ENCODE results near the gene RAD51B. TPM values are rescaled to one million over a fixed set of nuclear protein-coding genes. Genes with fewer than 3 reads are reported as not detected.
A peak's percentile ranks its signal among the peaks of the same experiment; 100 is the strongest.

The RAD51B gene
- polyA plus RNA-seq, 1 experiment, result 6.6 TPM

DNA sequence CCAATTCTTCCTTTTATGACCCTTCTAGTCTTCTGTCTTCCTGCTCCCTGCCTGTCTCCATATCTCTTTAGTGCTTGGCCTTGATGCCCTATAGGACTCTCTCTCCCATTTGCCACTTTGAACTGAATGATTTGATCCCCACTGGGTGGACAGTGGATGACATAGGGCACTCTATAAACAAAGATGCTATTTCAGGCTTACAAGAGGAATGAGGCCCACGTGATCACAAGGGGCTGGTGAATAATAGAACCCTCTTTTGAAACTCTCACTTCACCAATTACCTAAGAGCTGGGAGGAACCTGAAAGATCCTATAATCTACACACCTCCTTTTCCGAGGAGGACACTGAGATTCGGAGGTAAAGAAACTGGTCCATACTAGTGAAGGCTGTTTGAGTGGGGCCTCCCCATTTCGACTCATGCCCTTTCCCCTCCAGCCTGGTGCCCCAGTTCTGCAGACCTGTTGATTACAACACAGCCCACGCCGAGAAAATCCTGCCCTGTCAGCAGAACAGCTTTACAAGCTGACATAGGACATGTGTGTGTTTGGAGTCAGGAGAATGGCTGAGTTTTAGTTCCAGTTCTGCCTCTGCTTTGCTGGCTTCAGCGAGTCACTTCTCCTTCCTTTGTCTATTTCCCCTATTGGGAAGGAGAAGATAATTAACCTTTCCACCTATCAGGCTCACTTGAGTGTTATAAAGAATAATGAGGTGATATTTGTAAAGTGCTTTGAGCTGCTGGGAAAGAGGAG lies 573.0 kb downstream of the RAD51B start:
- ChIA-PET POLR2A (no interaction called here), CTCF (interaction anchor here (0.8 kb wide), 1 partner anchor 142 kb away, joined by 3 read pairs; no protein-coding TSS in a partner anchor)
- Histone ChIP-seq H3K27ac (ENCODE audit: low read depth, low read length) (no peak overlapping the region), H3K4me3 (ENCODE audit: low read depth, low read length) (no peak overlapping the region), H3K9me3 (ENCODE audit: control insufficient read depth, insufficient read depth, low read length) (no peaks in the 10 kb centered on the region), H3K27me3 (ENCODE audit: control insufficient read depth, insufficient read depth, low read length) (no peaks in the 10 kb centered on the region)
- no peak for DNase-seq (ENCODE audit: low read depth, low spot score)
- TF ChIP-seq, protein P1, sequence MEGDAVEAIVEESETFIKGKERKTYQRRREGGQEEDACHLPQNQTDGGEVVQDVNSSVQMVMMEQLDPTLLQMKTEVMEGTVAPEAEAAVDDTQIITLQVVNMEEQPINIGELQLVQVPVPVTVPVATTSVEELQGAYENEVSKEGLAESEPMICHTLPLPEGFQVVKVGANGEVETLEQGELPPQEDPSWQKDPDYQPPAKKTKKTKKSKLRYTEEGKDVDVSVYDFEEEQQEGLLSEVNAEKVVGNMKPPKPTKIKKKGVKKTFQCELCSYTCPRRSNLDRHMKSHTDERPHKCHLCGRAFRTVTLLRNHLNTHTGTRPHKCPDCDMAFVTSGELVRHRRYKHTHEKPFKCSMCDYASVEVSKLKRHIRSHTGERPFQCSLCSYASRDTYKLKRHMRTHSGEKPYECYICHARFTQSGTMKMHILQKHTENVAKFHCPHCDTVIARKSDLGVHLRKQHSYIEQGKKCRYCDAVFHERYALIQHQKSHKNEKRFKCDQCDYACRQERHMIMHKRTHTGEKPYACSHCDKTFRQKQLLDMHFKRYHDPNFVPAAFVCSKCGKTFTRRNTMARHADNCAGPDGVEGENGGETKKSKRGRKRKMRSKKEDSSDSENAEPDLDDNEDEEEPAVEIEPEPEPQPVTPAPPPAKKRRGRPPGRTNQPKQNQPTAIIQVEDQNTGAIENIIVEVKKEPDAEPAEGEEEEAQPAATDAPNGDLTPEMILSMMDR (IDR thresholded peaks at IDR 0.05; ENCODE audit: low read depth, low read length), result no peak

DNA sequence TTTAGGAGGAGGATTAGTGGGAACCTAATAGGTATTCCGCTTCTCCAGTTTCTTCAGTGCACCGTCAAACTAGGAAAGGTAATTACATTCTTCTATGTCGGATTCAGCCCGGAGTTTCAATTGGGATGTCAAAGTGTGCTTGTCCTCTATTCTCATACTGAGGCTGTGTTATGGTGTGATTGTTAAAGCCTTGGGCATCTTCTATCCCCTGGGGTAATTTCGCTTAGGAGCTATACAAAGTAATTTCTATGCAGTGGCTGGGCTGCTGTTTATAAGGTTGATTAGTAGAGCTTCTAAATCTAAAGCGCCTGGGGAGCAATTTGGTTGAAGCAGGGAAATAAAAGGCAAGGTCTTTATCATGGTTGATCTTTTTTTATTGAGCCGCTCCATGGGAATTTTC lies 573.7 kb downstream of the RAD51B start:
- Histone ChIP-seq H3K27me3 (ENCODE audit: control insufficient read depth, insufficient read depth, low read length) (no peaks in the 10 kb centered on the region), H3K9me3 (ENCODE audit: control insufficient read depth, insufficient read depth, low read length) (no peaks in the 10 kb centered on the region), H3K27ac (ENCODE audit: low read depth, low read length) (no peak overlapping the region), H3K4me3 (ENCODE audit: low read depth, low read length) (no peak overlapping the region)
- CTCF ChIA-PET, result interaction anchor here (0.8 kb wide), 1 partner anchor 142 kb away, joined by 3 read pairs; no protein-coding TSS in a partner anchor
- TF ChIP-seq, protein P1 (IDR thresholded peaks at IDR 0.05; ENCODE audit: low read depth, low read length), result no peak
- POLR2A ChIA-PET, result no interaction called here
- no peak for DNase-seq (ENCODE audit: low read depth, low spot score)

DNA sequence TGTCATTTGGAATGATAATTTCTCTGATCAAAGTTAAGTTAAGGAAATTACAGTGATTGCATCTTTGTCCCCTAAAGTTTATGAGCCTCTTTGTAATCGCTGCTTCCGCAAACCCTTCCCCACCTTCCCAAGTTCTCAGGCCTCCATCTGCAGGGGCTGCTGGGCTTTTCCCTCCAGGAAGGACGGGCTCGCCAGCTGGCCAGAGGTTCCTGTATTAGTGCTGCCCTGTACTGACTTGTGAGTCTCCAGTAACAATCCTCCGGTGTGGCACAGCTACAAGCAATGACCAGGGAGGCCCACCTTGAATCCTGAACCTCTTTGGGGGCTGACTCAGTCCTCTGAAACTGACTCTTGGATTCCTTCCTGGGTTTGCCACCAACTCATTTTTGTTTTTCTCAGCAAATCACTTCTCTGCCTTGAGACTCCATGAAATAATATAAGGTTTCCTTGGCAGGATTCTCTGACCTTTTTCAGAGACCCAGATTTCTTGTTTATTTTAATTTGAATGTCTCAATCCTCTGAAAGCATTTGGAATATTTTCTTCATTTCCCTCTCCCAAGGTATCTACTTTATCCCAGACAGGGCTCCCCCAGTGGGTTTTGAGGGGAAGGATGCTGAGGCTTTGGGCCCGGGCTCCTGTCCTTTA lies 574.7 kb downstream of the RAD51B start:
- no peak for DNase-seq (ENCODE audit: low read depth, low spot score)
- Histone ChIP-seq H3K27me3 (ENCODE audit: control insufficient read depth, insufficient read depth, low read length) (no peaks in the 10 kb centered on the region), H3K4me3 (ENCODE audit: low read depth, low read length) (no peak overlapping the region), H3K27ac (ENCODE audit: low read depth, low read length) (peak overlapping the region; percentile 71), H3K9me3 (ENCODE audit: control insufficient read depth, insufficient read depth, low read length) (no peaks in the 10 kb centered on the region)
- ChIA-PET CTCF (no interaction called here), POLR2A (no interaction called here)
- TF ChIP-seq, protein P1 (IDR thresholded peaks at IDR 0.05; ENCODE audit: low read depth, low read length), result peak; percentile 23; the same call in 1 of the 2 replicates

DNA sequence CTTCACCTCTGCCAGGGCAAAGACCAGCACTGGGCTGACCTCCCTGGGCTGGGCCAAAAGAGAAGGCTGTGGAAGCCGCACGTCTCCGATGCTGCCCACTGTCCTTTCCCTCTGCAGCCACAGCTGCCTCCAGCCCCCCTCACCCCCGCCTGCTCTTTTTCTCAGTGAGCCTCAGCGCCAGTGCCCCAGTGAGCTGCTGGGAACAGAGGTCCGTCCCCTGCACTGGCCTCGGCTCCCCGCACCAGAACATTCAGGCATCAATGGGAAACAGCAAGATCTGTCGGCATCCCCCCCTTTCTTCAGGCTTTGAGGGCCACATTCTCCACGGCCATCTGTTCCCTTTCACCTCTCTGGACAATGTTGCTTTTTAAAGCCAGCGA lies 575.2 kb downstream of the RAD51B start:
- TF ChIP-seq, protein P1 (IDR thresholded peaks at IDR 0.05; ENCODE audit: low read depth, low read length), result no peak
- peak overlapping the region; percentile 71 for H3K27ac ChIP-seq (ENCODE audit: low read depth, low read length)
- no peak overlapping the region for H3K4me3 ChIP-seq (ENCODE audit: low read depth, low read length)
- POLR2A ChIA-PET, result no interaction called here
- CTCF ChIA-PET, result no interaction called here
- no peaks in the 10 kb centered on the region for H3K9me3 ChIP-seq (ENCODE audit: control insufficient read depth, insufficient read depth, low read length)
- DNase-seq (ENCODE audit: low read depth, low spot score), result no peak
- no peaks in the 10 kb centered on the region for H3K27me3 ChIP-seq (ENCODE audit: control insufficient read depth, insufficient read depth, low read length)

DNA sequence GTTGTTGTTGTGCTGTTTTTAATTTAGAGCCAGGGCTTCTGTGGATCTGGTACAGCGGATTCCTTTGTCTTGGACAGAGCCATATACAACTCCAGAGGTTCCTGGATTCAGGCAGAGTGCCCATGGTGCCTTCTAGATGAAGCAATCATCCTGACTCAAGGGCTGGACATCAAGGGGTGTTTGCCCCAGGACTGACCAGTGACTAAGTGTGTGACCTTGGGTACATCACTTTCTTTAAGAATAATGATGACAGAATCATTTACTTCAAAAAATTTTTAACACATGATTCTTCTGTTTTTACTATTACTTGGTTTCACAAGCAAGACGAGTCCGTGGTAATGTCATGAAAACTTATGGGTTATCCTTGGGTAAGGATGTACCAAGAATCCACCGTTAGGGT lies 576.0 kb downstream of the RAD51B start:
- ChIA-PET CTCF (no interaction called here), POLR2A (no interaction called here)
- DNase-seq (ENCODE audit: low read depth, low spot score), result no peak
- Histone ChIP-seq H3K27ac (ENCODE audit: low read depth, low read length) (no peak overlapping the region), H3K9me3 (ENCODE audit: control insufficient read depth, insufficient read depth, low read length) (no peaks in the 10 kb centered on the region), H3K4me3 (ENCODE audit: low read depth, low read length) (no peak overlapping the region), H3K27me3 (ENCODE audit: control insufficient read depth, insufficient read depth, low read length) (no peaks in the 10 kb centered on the region)
- TF ChIP-seq, protein P1 (IDR thresholded peaks at IDR 0.05; ENCODE audit: low read depth, low read length), result no peak

Data from AG04450 (cell line).